SK-N-MC (cell line): ENCODE results near the gene CCDC74A.
"Not testable (repeated sequence)": the region's sequence is repeated elsewhere in the genome, so short reads cannot be mapped to it uniquely, and the experiment has no call there.

ENCODE experiments used
- DNase-seq: peaks from one replicate; pipeline ENCODE4 v3.0.0-alpha.2; 2011; ENCODE audit warnings: low read depth, low spot score
- H3K27ac ChIP-seq: fragments of 200-600 bp; sonication (generic); 2 replicates; pipeline ENCODE4 v1.5.1; 2016; ENCODE audit warnings: mixed run types
- H3K36me3 ChIP-seq: fragments of 200-600 bp; sonication (generic); 2 replicates; pipeline ENCODE4 v1.6.1; 2017; ENCODE audit warnings: antibody characterized with exemption, low read length, mixed read lengths; ENCODE audit not compliant: insufficient read depth
- H3K4me3 ChIP-seq: fragments of 200-600 bp; sonication (generic); 2 replicates; pipeline ENCODE4 v1.5.1; 2016
- H3K9ac ChIP-seq: fragments of 200-600 bp; sonication (generic); 2 replicates; pipeline ENCODE4 v1.8.0; 2017; ENCODE audit warnings: mixed run types, mixed read lengths; ENCODE audit not compliant: insufficient read length
- H3K9me3 ChIP-seq: fragments of 200-600 bp; sonication (generic); 2 replicates; pipeline ENCODE4 v1.6.1; 2017; ENCODE audit warnings: low read depth, mild to moderate bottlenecking, antibody characterized with exemption, low read length, moderate library complexity, mixed read lengths
- EZH2 ChIP-seq: fragments of 200-600 bp; sonication (generic); IDR thresholded peaks from one replicate; pipeline ENCODE4 v1.6.1; 2017; ENCODE audit warnings: antibody characterized with exemption
- FOXP2 ChIP-seq: optimal IDR thresholded peaks from 2 replicates; pipeline ENCODE3; 2011; ENCODE audit warnings: mild to moderate bottlenecking, moderate library complexity; ENCODE audit not compliant: insufficient read depth; ENCODE audit errors: extremely low read length, control extremely low read depth
- POLR2AphosphoS5 ChIP-seq: IDR thresholded peaks from 2 replicates; pipeline ENCODE4 v1.6.1; 2012; ENCODE audit warnings: mild to moderate bottlenecking, low read depth, low read length, borderline replicate concordance

CCDC74A gene

DNA sequence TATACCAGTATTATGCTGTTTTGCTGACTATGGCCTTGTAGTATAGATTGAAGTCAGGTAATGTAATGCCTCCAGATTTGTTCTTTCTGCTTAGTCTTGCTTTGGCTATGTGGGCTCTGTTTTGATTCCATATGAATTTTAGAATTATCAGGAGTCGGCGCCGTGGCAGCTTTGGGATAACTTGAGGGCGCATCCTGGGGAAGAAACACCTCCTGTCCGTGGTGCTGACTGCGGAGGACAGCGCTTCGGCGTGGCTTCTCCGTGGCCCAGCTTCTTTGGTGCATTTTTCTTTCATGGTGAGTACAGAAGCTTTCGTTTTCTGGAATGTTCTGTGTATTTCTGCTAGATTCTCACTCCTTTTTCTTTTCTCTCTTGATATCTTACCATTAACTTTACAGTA, 25.2 kb downstream of the CCDC74A start:
- no peaks in the 10 kb centered on the region for H3K36me3 ChIP-seq
- TF ChIP-seq EZH2 (no peak), POLR2AphosphoS5 (no peak), FOXP2 (no peak)
- no peak overlapping the region for H3K27ac ChIP-seq
- H3K4me3 ChIP-seq: no peak overlapping the region
- no peaks in the 10 kb centered on the region for H3K9me3 ChIP-seq
- DNase-seq: no peak
- H3K9ac ChIP-seq: no peak overlapping the region

DNA sequence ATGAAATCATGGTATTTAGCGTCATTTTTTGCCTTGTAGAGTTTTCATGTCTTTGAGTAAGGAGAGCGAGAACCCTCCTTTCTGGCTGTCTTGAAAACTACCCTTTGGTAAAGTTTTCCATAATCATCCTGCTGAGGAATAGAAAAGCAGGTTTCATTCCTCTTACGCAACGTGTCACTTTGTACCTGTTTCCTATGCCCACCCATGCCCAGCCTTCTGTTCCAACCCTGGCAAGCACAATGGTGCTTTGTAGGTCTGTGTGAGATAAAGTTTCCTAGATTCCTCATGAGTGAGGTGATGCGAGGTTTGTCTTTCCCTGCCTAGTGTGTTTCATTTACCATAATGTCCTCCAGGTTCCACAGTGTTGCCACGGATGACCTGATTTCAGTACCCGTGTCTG, 29.3 kb downstream of the CCDC74A start:
- no peaks in the 10 kb centered on the region for H3K36me3 ChIP-seq
- no peak overlapping the region for H3K27ac ChIP-seq
- no peaks in the 10 kb centered on the region for H3K9me3 ChIP-seq
- no peak overlapping the region for H3K4me3 ChIP-seq
- no peak overlapping the region for H3K9ac ChIP-seq
- DNase-seq: no peak
- no peak for TF ChIP-seq POLR2AphosphoS5
- no peak for TF ChIP-seq EZH2
- TF ChIP-seq FOXP2: no peak

DNA sequence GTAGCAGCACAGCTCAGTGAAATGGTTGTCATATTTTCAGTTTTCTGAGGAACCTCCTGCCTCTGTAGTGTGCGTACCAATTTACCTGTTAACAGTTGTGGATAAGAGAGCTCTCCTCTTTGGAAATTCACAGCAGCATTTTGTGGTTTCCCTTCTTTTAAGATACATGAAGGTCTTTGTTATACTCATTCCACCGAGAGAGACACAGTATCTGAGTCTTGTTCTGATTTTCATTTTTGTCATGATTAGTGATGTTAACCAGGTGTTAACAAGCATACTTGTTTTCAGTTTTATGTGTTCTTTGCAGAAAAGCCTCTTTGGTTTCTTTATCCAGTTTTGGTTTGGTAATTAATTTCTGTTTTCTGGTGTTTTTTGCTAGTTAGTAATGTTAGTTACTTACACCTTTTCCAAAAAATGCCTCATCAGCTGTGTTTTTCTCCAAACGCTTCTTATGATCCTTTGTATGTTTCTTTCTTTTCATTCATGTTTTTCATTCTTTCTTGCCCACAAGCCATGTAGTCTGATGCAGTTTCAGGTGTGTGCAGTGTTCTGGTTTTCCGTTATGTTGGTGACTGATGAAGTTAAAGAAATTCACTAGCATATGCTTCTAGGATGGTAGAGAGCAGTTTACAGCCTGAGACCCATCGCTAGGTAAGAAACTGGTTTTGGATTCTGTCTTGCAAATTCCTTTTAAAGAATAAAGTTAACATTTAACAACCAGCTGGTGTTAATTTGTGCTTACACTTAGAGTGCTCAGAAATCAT, 30.1 kb downstream of the CCDC74A start:
- H3K9ac ChIP-seq: no peak overlapping the region
- H3K36me3 ChIP-seq: no peaks in the 10 kb centered on the region
- DNase-seq: no peak
- H3K27ac ChIP-seq: no peak overlapping the region
- H3K4me3 ChIP-seq: no peak overlapping the region
- H3K9me3 ChIP-seq: no peaks in the 10 kb centered on the region
- no peak for TF ChIP-seq EZH2
- no peak for TF ChIP-seq FOXP2
- no peak for TF ChIP-seq POLR2AphosphoS5

DNA sequence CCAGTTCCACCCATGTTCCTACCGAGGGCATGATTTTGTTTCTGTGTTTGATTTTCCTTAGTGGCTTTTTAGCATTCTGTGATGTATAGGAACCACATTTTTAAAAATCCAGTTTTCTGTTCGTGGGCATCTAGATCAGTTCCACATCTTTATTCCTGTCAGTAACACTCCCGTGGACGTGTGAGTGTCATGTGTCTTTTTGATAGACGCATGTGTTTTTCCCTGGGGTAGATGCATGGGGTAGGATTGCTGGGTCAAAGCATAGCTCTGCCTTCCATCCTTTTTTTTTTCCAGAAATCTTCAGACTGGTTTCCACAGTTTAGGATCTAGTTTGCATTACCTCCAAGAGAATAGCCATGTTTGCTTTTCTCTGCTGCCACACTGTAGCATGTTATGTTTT, 38.7 kb downstream of the CCDC74A start:
- TF ChIP-seq EZH2 (no peak), FOXP2 (no peak), POLR2AphosphoS5 (no peak)
- DNase-seq: no peak
- H3K27ac ChIP-seq: no peak overlapping the region
- H3K36me3 ChIP-seq: no peaks in the 10 kb centered on the region
- H3K4me3 ChIP-seq: no peak overlapping the region
- H3K9me3 ChIP-seq: no peaks in the 10 kb centered on the region
- no peak overlapping the region for H3K9ac ChIP-seq

DNA sequence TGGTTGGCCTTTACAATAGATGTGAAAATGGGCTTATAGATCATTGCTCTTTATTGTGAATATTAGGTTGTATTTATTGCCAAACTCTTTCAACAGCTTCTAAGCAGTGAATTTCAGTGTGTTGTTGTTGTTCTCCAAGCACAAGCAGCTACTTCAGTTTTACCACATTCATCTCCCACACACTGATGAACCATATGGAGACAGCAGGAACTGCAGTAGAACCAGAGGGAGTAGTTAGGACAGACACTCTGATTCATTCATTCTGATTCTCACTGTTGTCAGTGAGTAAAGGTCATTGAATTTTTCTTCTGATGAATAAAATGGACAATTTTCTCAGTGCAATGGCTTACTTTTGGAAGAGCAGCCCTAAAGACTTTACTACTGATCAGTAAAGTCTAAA, 40.2 kb downstream of the CCDC74A start:
- TF ChIP-seq POLR2AphosphoS5: no peak
- TF ChIP-seq FOXP2: no peak
- TF ChIP-seq EZH2: no peak
- Histone ChIP-seq H3K9me3 (no peaks in the 10 kb centered on the region), H3K9ac (no peak overlapping the region), H3K36me3 (no peaks in the 10 kb centered on the region), H3K27ac (no peak overlapping the region), H3K4me3 (no peak overlapping the region)
- no peak for DNase-seq

DNA sequence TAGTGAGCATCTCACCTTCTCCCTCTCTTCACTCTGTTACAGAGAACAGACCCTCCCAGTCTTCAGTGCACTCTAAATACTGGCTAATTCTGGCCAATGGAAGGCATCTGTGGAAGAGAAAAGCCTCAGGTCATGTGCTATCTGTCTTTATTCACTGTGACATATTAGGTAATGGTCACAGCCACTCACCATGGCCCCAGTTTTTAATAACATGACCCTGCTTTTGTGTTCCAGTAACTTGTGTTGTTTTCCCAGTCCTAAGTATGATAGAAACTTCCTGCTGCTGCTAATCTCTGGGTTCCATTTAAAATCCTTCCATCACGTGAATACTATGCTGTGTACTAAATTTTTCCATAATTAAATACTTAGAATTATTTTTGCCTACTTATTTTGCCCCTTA, 40.7 kb downstream of the CCDC74A start:
- DNase-seq, H3K27ac ChIP-seq, H3K36me3 ChIP-seq, H3K4me3 ChIP-seq, H3K9me3 ChIP-seq, H3K9ac ChIP-seq: not testable (repeated sequence)

DNA sequence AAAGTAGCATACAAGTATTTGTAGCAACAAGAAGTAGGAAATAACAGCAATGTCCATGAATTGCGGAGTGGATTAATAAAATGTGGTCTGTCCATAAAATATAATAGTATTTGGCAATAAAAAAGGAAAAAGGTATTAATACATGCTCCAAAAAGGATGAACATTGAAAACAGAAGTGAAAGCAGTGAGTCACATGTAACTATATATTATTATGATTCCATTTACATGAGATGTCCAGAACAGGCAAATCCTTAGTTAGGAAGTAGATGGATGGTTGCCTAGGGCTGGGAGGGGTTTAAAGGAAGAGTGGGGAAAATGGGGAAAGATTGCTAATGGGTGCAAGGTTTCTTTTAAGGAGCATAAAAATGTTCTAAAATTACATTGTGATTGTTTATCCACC, 44.5 kb downstream of the CCDC74A start:
- Histone ChIP-seq H3K4me3 (no peak overlapping the region), H3K36me3 (no peaks in the 10 kb centered on the region), H3K9ac (no peak overlapping the region), H3K9me3 (no peaks in the 10 kb centered on the region), H3K27ac (no peak overlapping the region)
- DNase-seq: no peak
- TF ChIP-seq POLR2AphosphoS5: no peak
- TF ChIP-seq FOXP2: no peak
- no peak for TF ChIP-seq EZH2

DNA sequence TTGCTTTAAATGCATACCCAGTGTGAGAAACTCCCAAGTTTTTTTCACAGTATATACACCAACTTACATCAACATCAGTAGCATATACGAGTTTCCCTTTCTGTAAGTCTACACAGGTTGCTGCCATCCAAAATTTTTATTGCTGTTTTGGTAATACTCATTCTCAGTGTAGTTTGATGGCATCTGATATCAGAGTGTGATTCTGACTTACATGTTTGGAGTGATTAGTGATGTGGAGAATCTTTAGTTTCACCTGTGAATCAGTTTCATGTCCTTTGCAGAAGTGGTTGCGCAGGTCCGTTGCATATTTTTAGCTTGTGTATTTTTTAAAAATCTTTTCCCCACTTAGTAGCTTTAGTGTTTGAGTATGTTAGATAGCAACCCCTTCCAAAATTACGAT, 50.1 kb downstream of the CCDC74A start:
- TF ChIP-seq FOXP2: no peak
- TF ChIP-seq POLR2AphosphoS5: no peak
- no peak for TF ChIP-seq EZH2
- no peaks in the 10 kb centered on the region for H3K9me3 ChIP-seq
- no peak for DNase-seq
- no peak overlapping the region for H3K9ac ChIP-seq
- no peak overlapping the region for H3K27ac ChIP-seq
- H3K4me3 ChIP-seq: no peak overlapping the region
- H3K36me3 ChIP-seq: no peaks in the 10 kb centered on the region

DNA sequence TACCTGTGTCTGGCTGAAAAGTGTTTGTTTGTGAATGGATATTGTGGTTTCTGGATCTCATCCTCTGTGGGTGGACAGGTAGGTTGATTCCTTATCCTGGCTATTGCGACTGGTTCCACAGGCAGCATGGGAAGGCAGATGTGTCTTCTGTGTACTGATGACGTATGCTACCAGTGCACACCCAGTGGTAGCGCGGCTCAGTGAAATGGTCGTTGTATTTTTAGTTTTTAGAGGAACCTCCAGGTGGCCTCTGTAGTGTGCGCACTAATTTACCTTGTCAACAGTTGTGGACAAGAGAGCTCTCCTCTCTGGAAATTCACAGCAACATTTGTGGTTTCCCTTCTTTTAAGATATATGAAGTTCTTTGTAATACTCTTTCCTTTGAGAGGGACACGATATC, 52.5 kb downstream of the CCDC74A start:
- H3K27ac ChIP-seq: no peak overlapping the region
- H3K9ac ChIP-seq: no peak overlapping the region
- no peak overlapping the region for H3K4me3 ChIP-seq
- TF ChIP-seq POLR2AphosphoS5 (no peak), EZH2 (no peak), FOXP2 (no peak)
- DNase-seq: no peak
- no peaks in the 10 kb centered on the region for H3K36me3 ChIP-seq
- no peaks in the 10 kb centered on the region for H3K9me3 ChIP-seq
